Stimulated activated CD8-positive, alpha-beta memory T cell treated with anti-CD3 and anti-CD28 coated beads, Interleukin-12 subunit alpha, Interleukin-12 subunit beta, amount 100 ng/mL, for 4 hours (primary cell): Measurements from ENCODE around the gene RBP3.

Experiments
- DNase-seq: peaks from one replicate; pipeline ENCODE4 v3.0.0-alpha.2; 2020; ENCODE audit warnings: low read depth

The RBP3 gene

GRCh38 chr10:47337310-47337709, 10.9 kb upstream of the RBP3 start:
- no peak for DNase-seq

GRCh38 chr10:47339186-47339735, 8.9 kb upstream of the RBP3 start:
- no peak for DNase-seq

GRCh38 chr10:47339759-47340607, 8.2 kb upstream of the RBP3 start:
- no peak for DNase-seq

DNA sequence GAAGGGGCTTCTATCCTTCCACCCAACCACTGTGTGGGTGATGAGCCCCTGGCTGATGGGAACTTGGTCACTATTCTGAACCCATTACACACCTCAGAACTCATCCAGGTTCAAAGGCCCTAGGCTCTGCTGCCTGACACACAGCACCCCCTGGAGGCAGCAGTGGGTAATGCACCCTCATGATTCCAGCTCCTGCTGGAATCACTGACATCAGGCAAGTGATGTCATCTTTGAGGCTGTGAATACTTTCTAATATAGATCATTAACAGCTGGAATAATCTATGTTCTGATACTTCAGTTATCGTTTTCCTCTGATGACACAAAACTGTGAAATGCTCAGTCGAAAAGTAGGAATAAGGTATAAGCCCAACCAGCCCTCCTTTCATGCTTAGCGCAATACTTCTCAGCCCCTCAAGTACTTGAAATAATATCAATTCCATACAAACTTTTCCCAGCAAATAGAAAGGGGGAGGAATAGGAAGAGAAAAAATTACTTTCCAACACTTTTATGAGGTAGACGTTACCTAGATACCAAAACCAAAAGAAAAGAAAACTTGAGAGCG, 7.5 kb upstream of the RBP3 start:
- peak; percentile 37 for DNase-seq

DNA sequence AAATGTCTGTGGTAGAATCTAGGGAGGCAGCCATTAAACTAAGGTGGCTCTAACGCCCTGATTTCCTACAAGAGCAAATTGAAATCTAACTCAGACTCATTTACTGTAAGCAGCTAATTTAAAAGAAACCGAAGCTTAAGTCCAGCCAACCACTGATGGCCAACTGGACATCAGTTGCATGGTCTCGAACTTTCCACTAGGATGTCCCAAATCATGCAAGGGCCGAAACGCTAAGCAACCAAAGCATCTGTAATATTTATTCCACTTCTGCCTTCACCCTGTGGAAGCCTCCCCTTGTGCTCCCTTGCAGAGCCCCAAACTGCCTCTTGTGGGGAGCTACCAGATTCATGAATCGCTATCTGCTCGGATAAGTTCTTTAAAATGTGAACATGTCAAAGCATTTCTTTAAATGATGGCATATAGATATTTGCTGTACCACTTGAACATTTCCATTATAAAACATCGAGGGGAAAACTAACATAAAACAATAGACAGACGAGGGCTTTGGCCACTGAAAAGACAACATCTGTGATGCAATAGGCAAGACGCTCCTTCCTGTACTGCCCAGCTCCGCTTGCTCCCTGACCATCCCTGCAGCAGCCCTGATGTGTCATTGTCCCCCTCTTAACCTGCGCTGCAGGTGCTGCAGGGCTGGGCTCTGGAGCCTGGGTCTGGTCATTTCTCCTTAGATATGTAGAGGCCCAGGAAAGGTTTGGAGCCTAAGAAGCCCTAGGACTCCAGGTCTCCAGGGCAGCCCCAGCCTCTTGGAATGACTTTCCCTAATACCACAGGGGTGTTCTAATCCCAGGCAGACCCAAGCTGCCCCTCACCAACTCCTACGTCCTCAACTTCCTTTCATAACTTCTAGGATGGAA, 2.9 kb upstream of the RBP3 start:
- no peak for DNase-seq

DNA sequence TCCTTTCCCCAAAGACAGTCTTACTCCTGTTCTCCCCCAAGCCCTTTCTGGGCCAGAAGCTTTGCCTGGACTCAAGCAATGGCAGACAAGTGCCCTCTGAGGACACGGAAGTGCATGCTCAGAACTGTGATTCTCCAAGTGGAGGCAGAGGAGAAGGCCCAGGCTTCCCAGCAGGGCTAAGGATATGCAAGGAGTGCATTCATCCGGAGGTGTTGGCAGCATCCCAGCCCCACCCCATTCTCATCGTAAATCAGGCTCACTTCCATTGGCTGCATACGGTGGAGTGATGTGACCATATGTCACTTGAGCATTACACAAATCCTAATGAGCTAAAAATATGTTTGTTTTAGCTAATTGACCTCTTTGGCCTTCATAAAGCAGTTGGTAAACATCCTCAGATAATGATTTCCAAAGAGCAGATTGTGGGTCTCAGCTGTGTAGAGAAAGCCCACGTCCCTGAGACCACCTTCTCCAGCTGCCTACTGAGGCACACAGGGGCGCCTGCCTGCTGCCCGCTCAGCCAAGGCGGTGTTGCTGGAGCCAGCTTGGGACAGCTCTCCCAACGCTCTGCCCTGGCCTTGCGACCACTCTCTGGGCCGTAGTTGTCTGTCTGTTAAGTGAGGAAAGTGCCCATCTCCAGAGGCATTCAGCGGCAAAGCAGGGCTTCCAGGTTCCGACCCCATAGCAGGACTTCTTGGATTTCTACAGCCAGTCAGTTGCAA, 1.4 kb upstream of the RBP3 start:
- no peak for DNase-seq

DNA sequence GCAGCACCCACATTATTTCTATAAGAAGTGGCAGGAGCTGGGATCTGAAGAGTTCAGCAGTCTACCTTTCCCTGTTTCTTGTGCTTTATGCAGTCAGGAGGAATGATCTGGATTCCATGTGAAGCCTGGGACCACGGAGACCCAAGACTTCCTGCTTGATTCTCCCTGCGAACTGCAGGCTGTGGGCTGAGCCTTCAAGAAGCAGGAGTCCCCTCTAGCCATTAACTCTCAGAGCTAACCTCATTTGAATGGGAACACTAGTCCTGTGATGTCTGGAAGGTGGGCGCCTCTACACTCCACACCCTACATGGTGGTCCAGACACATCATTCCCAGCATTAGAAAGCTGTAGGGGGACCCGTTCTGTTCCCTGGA, 874 bp upstream of the RBP3 start:
- DNase-seq, result no peak

- no peak for DNase-seq
Observed at GRCh38 chr10:47348661-47349470, 703 bp downstream of the RBP3 start.

GRCh38 chr10:47349516-47349915, 1.4 kb downstream of the RBP3 start:
- DNase-seq, result no peak

DNA sequence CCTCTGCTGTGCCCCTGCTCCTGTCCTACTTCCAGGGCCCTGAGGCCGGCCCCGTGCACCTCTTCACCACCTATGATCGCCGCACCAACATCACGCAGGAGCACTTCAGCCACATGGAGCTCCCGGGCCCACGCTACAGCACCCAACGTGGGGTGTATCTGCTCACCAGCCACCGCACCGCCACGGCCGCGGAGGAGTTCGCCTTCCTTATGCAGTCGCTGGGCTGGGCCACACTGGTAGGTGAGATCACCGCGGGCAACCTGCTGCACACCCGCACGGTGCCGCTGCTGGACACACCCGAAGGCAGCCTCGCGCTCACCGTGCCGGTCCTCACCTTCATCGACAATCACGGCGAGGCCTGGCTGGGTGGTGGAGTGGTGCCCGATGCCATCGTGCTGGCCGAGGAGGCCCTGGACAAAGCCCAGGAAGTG, 1.8 kb downstream of the RBP3 start:
- no peak for DNase-seq

- DNase-seq, result no peak
Observed at GRCh38 chr10:47350671-47351640, 2.8 kb downstream of the RBP3 start.

DNA sequence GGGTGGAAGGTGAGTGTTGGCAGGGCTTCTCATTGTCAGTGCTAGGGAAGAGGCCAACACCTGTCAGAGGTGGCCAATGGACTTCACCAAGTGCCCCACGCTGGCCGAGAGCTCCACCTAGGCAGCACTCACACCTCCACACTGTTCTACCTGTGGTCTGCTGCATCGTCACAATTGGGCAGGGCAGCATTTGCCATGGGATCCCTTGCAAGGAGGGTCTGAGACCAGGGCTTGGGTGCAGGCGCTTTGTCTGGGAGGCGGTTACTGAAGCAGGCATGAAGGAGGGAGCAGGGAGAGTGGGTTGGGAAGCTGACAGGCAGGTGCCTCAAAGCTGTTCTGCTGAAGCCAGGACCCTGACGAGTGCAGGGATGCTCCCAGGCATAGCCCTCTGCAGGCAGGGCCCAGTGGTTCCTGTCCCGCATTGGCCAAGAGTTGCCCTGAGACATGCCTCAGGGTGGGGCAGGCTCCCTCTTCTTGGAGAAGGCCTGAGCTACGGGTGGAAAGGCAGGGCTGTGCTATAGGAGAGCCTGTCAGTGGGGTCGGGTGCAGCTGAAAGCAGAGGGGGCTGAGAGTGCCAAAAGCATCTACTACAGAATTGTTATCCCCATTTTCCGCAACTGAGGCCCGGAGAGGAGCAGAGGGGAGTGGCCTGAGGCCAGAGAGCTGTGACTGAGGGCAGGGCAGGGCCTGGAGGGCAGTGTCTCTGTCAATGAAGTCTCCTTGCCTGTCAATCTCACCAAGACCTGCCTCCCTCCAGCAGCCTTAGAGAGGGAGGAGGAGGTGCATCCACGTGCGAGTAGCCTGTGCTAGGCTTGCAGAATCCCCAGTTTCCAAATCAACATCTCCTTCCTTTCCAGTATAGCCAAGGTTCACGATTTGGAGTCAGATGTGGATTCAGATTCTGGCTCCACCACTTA, 4.0 kb downstream of the RBP3 start:
- DNase-seq, result no peak

- DNase-seq, result no peak
Observed at GRCh38 chr10:47353351-47353750, 5.2 kb downstream of the RBP3 start.

- DNase-seq, result no peak
Observed at GRCh38 chr10:47354165-47354564, 6.0 kb downstream of the RBP3 start.

DNA sequence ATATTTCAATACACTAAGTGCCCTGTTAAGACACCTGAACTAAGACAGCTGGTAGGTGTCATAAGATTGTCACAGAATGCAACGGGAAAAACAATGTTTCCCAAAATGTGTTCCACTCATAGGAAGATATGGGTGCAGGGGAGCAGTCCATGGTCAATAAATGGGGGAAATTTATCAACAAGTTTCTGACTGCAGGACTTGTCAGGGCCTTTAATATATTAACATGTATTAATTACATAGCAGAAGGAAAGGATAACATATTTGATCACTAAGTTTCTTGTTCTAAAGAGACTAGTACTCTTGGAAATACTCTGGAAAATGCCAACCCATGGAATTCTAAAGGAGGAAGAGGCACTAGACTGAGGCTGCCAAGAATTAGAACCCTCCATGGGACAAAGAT, 6.7 kb downstream of the RBP3 start:
- no peak for DNase-seq

GRCh38 chr10:47356708-47357107, 8.5 kb downstream of the RBP3 start:
- DNase-seq, result no peak

DNA sequence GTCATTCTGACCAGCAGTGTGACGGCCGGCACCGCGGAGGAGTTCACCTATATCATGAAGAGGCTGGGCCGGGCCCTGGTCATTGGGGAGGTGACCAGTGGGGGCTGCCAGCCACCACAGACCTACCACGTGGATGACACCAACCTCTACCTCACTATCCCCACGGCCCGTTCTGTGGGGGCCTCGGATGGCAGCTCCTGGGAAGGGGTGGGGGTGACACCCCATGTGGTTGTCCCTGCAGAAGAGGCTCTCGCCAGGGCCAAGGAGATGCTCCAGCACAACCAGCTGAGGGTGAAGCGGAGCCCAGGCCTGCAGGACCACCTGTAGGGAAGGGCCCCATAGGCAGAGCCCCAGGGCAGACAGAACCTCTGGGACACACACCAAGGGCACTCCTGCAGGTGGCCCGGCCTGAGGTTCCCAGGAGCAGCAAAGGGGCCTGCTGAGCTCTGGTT, 9.0 kb downstream of the RBP3 start:
- no peak for DNase-seq

DNA sequence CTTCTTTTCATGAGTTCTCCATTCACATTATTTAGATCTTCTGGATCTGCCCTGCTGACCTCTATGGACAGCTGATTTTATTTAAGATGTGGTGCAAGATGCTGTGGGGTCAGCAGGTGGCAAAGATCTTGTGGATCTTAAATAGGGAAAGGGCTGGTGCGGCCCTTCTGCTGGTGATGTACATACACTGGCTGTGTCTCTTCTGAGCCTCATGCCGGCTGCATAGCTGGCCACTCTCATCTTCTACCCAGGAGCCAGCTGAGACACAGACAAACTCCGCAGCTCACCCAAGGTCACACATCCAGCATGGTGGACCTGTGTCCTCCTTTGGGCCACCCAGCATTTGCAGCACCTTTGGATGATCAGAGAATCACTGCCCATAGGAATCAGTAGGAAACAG, 9.7 kb downstream of the RBP3 start:
- DNase-seq, result no peak

DNA sequence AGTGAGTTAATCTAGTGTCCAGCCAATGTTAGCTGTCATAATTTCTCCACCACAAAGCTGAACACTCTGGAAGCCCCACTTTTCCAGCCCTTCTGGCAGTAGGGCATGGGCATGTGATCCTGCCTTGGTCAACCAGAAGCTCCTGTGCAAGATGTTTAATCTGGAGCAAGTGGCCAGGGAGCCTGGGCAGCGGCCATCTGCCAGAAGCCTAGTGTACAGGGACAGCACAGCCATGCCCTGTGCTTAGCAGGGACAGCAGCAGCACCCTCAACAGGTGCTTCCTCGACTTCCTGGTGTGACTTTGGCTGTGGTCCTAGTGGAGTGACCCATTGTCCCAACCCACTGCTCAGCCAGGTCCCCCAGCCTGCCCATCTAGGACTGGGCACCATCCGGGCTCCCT, 10.3 kb downstream of the RBP3 start:
- DNase-seq, result no peak
